Duodenal mucosa (tissue), 2 donors: Measurements from ENCODE around the gene MAD2L1.
A peak's percentile ranks its signal among the peaks of the same experiment; 100 is the strongest.

Experiments used
- H3K27ac ChIP-seq: one replicate; pipeline ENCODE4 v1.7.0; 2013; ENCODE audit warnings: low read depth, low read length
- H3K27me3 ChIP-seq, 2 donors: one replicate each; pipeline ENCODE4 v1.7.0; 2013; ENCODE audit warnings: low read length in 2 of 2, control low read depth in 1 of 2; ENCODE audit not compliant: insufficient read depth in 2 of 2, control insufficient read depth in 1 of 2
- H3K36me3 ChIP-seq, 2 donors: one replicate each; pipeline ENCODE4 v1.7.0; 2013; ENCODE audit warnings: low read length in 2 of 2, control low read depth in 1 of 2; ENCODE audit not compliant: insufficient read depth in 2 of 2, control insufficient read depth in 1 of 2
- H3K4me1 ChIP-seq, 2 donors: one replicate each; pipeline ENCODE4 v1.7.0; 2013; ENCODE audit warnings: low read length in 2 of 2, control low read depth in 1 of 2; ENCODE audit not compliant: insufficient read depth in 2 of 2, control insufficient read depth in 1 of 2
- H3K4me3 ChIP-seq, 2 donors: one replicate each; pipeline ENCODE4 v1.7.0; 2013; ENCODE audit warnings: low read length in 2 of 2, low read depth in 1 of 2
- H3K9ac ChIP-seq, 2 donors: one replicate each; pipeline ENCODE4 v1.7.0; 2013; ENCODE audit warnings: low read length in 2 of 2, low read depth in 1 of 2
- H3K9me3 ChIP-seq, 2 donors: one replicate each; pipeline ENCODE4 v1.7.0; 2013; ENCODE audit warnings: low read length in 2 of 2, control low read depth in 1 of 2; ENCODE audit not compliant: control insufficient read depth in 1 of 2

Gene MAD2L1

DNA sequence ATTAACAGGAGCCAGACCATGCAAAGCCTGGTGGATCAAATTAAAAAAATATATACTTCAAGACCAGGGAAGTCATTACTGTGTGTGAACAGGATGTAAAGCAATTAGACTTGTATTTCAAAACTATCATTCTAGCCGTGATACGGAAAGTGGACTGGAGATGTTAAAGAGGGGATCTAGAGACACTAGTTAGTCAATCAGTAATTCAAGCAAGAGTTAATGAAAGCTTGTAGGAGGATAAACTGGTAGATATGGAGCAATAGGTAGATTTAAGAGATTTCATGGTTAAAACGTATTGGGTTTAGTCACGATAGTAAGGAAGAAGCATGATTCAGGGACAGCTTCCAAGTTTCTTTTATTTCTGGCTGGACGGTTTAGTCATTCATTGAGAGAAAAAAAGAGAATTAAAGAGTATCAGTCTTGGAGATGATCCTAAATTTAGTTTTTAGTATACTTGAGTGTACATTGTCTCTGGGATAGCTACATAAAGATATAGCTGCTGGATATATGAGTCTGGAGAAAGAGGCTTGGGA lies 3.9 kb downstream of the MAD2L1 start:
- Histone ChIP-seq H3K4me1 (peaks cover 14 to 15% of the 10 kb centered on the region in 2 donors), H3K4me3 (no peak overlapping the region), H3K36me3 (peaks cover 0 to 4% of the 10 kb centered on the region in 2 donors), H3K27ac (no peak overlapping the region), H3K9ac (no peak overlapping the region), H3K9me3 (no peaks in the 10 kb centered on the region), H3K27me3 (no peaks in the 10 kb centered on the region)

GRCh38 chr4:120059036-120059435 lies 7.6 kb downstream of the MAD2L1 start:
- H3K4me3 ChIP-seq, result no peak overlapping the region
- H3K27ac ChIP-seq, result no peak overlapping the region
- no peaks in the 10 kb centered on the region for H3K27me3 ChIP-seq
- no peaks in the 10 kb centered on the region for H3K4me1 ChIP-seq
- no peaks in the 10 kb centered on the region for H3K9me3 ChIP-seq
- peaks cover 0 to 4% of the 10 kb centered on the region in 2 donors for H3K36me3 ChIP-seq
- no peak overlapping the region for H3K9ac ChIP-seq

GRCh38 chr4:120057416-120057815 lies 9.2 kb downstream of the MAD2L1 start:
- H3K9ac ChIP-seq, result no peak overlapping the region
- no peak overlapping the region for H3K27ac ChIP-seq
- no peak overlapping the region for H3K4me3 ChIP-seq
- H3K4me1 ChIP-seq, result no peaks in the 10 kb centered on the region
- peaks cover 0 to 4% of the 10 kb centered on the region in 2 donors for H3K36me3 ChIP-seq
- H3K9me3 ChIP-seq, result no peaks in the 10 kb centered on the region
- H3K27me3 ChIP-seq, result no peaks in the 10 kb centered on the region

DNA sequence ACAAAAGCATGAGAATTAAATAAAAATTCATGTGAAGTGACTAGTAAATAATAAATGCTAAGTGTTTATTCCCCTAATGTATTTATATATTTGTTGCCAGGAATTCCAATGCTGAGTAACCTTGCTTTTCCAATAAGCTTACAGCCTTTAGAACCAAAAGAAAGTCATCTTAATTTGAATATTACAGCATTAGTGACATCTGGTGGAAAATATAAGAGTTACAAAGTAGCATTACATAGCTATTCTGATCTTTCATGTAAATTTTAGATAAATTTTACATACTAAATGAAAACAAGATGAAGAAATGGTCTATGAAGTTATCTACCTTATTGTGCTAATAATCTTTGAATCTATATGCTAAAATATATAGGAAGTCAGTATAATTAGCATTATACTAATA lies 10.4 kb downstream of the MAD2L1 start:
- no peaks in the 10 kb centered on the region for H3K9me3 ChIP-seq
- H3K4me3 ChIP-seq, result no peak overlapping the region
- no peaks in the 10 kb centered on the region for H3K27me3 ChIP-seq
- H3K36me3 ChIP-seq, result no peaks in the 10 kb centered on the region
- no peaks in the 10 kb centered on the region for H3K4me1 ChIP-seq
- H3K9ac ChIP-seq, result no peak overlapping the region
- no peak overlapping the region for H3K27ac ChIP-seq

- Histone ChIP-seq H3K27ac (no peak overlapping the region), H3K4me1 (no peaks in the 10 kb centered on the region), H3K9ac (no peak overlapping the region), H3K4me3 (no peak overlapping the region), H3K36me3 (no peaks in the 10 kb centered on the region), H3K27me3 (no peaks in the 10 kb centered on the region), H3K9me3 (no peaks in the 10 kb centered on the region)
These were observed 10.9 kb downstream of the MAD2L1 start for GRCh38 chr4:120055795-120056194.

DNA sequence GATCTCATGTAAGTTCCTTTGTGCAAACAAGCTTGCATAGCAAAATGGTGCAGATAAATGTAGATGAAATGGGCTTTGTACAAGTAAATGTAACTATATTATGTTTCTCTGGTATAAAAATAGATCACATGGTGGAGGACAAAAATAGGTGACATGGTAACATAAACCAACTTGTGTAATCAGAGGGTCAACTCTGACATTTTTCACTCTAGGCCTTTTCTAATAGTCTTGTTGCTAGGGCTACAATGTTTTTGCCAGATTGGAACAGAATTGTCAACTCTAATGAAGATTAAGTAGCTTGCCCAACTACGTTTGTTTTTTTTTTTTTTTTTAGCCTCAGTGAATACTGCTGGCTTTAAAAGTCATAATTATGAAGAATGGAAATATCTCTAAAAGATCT lies 11.5 kb downstream of the MAD2L1 start:
- Histone ChIP-seq H3K9ac (no peak overlapping the region), H3K36me3 (no peaks in the 10 kb centered on the region), H3K4me1 (no peaks in the 10 kb centered on the region), H3K27me3 (no peaks in the 10 kb centered on the region), H3K27ac (no peak overlapping the region), H3K4me3 (no peak overlapping the region), H3K9me3 (no peaks in the 10 kb centered on the region)

- no peaks in the 10 kb centered on the region for H3K27me3 ChIP-seq
- no peak overlapping the region for H3K9ac ChIP-seq
- no peaks in the 10 kb centered on the region for H3K36me3 ChIP-seq
- no peak overlapping the region for H3K4me3 ChIP-seq
- H3K9me3 ChIP-seq, result no peaks in the 10 kb centered on the region
- H3K27ac ChIP-seq, result no peak overlapping the region
- H3K4me1 ChIP-seq, result no peaks in the 10 kb centered on the region
These were observed 12.7 kb downstream of the MAD2L1 start for GRCh38 chr4:120053911-120054310.

- H3K4me1 ChIP-seq, result no peaks in the 10 kb centered on the region
- H3K9ac ChIP-seq, result no peak overlapping the region
- H3K9me3 ChIP-seq, result no peaks in the 10 kb centered on the region
- H3K4me3 ChIP-seq, result no peak overlapping the region
- H3K36me3 ChIP-seq, result no peaks in the 10 kb centered on the region
- H3K27me3 ChIP-seq, result no peaks in the 10 kb centered on the region
- no peak overlapping the region for H3K27ac ChIP-seq
These were observed 13.8 kb downstream of the MAD2L1 start for GRCh38 chr4:120052856-120053255.

DNA sequence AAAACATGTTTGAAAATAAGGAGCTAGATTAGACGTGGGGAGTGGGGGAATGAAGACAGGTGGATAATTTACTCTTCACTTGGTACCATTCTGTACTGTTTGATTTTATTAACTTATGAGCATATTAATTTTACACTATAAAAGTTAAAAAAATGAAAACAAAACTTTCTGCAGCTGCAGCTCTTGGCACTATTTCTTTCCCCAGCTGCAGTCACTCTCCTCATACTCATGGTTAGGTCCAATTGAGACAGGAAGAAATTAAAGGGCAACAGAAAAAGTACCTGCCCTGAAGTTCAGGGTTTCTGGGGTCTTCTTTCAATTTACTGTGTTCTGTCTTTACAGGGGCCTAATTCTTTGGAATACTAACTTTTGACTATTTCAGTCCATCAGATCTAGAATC lies 15.4 kb downstream of the MAD2L1 start:
- Histone ChIP-seq H3K4me1 (no peaks in the 10 kb centered on the region), H3K36me3 (no peaks in the 10 kb centered on the region), H3K4me3 (no peak overlapping the region), H3K27ac (no peak overlapping the region), H3K9ac (no peak overlapping the region), H3K9me3 (no peaks in the 10 kb centered on the region), H3K27me3 (no peaks in the 10 kb centered on the region)

DNA sequence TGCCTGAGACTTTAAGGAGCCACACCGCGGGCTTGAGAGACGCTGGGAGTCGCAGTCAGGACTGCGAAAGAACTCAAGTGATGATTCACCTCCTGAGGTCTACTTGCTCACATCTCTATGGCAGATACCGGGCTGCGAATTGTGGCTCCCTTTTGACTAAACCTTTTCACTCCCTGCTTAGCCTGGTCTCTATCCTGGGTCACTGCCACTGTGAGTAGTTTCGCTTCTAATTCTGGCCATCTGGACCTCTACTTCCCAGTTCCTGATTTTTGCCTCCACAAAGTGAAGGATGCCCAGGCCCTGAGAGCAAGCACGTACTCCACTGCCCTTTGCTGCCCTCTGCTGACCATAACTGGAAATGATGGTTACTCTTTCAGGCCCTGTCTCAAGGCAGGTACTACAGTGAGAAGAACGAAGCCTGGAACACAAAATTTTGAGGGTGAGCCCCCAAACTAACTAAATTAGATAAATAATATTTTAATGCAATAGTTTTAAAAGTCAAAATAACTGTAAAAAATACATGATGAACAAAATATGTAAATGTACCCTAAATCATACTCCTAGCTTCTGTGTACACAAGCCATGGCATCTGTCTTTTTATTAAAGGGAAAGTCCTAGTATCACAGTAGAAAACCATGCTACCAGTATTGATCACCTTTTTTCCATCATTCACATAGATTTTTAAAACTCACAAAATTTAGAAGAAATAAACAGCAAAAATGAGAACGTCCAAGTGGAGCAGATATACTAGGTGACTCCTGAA lies 16.7 kb downstream of the MAD2L1 start:
- H3K4me3 ChIP-seq, result peak overlapping the region; percentile 1 to 34

More for the DNA sequence above, 16.7 kb downstream of the MAD2L1 start:
- no peaks in the 10 kb centered on the region for H3K36me3 ChIP-seq
- no peaks in the 10 kb centered on the region for H3K27me3 ChIP-seq
- H3K9ac ChIP-seq, result no peak overlapping the region
- no peaks in the 10 kb centered on the region for H3K9me3 ChIP-seq
- H3K27ac ChIP-seq, result no peak overlapping the region
- H3K4me1 ChIP-seq, result no peaks in the 10 kb centered on the region
